OCI-LY3 (cell line): Measurements from ENCODE around the gene SCN9A.
"Not testable (repeated sequence)": the region's sequence is repeated elsewhere in the genome, so short reads cannot be mapped to it uniquely, and the experiment has no call there.

ENCODE experiments used
- H2AFZ ChIP-seq: fragments of 200-600, 300-600 bp; shearing (Covaris generic); 2 replicates; pipeline ENCODE4 v1.6.0; 2014; ENCODE audit warnings: antibody characterized with exemption, low read depth, low read length
- H3K27ac ChIP-seq: fragments of 200-600, 300-600 bp; sonication (generic); 2 replicates; pipeline ENCODE4 v1.5.1; 2014; ENCODE audit warnings: mild to moderate bottlenecking, low read length, moderate library complexity, mixed read lengths
- H3K27me3 ChIP-seq: fragments of 200-600, 300-600 bp; sonication (generic); 2 replicates; pipeline ENCODE4 v1.6.1; 2014; ENCODE audit warnings: low read depth, low read length, mixed read lengths
- H3K36me3 ChIP-seq: fragments of 200-600, 300-600 bp; sonication (generic); replicated peaks from 2 replicates; pipeline ENCODE3; 2014; ENCODE audit warnings: low read depth, low read length, mixed read lengths
- H3K4me1 ChIP-seq: fragments of 300-600, 200-600 bp; sonication (generic); 2 replicates; pipeline ENCODE4 v1.6.1; 2014; ENCODE audit warnings: low read length, mixed read lengths
- H3K4me2 ChIP-seq: fragments of 200-600, 300-600 bp; sonication (generic); 2 replicates; pipeline ENCODE4 v1.6.1; 2014; ENCODE audit warnings: low read length, mixed read lengths
- H3K4me3 ChIP-seq: fragments of 300-600, 200-600 bp; sonication (generic); 2 replicates; pipeline ENCODE4 v1.5.1; 2014; ENCODE audit warnings: antibody characterized with exemption, mild to moderate bottlenecking, low read length, moderate library complexity
- H3K79me2 ChIP-seq: fragments of 300-600, 200-600 bp; shearing (Covaris generic); 2 replicates; pipeline ENCODE4 v1.6.1; 2014; ENCODE audit warnings: mild to moderate bottlenecking, low read length, mixed read lengths
- H3K9ac ChIP-seq: fragments of 300-600, 200-600 bp; shearing (Covaris generic); 2 replicates; pipeline ENCODE4 v1.6.0; 2014; ENCODE audit warnings: mild to moderate bottlenecking, low read length, moderate library complexity
- H3K9me3 ChIP-seq: fragments of 200-600, 300-600 bp; shearing (Covaris generic); 2 replicates; pipeline ENCODE4 v1.6.1; 2014; ENCODE audit warnings: low read length, mixed read lengths; ENCODE audit not compliant: insufficient read depth
- H4K20me1 ChIP-seq: fragments of 200-600, 300-600 bp; sonication (generic); 2 replicates; pipeline ENCODE4 v1.6.1; 2016; ENCODE audit warnings: low read length, mixed read lengths; ENCODE audit not compliant: insufficient read depth
- CTCF ChIP-seq: fragments of 200-600, 300-600 bp; sonication (generic); IDR thresholded peaks from 2 replicates; pipeline ENCODE4 v1.5.1; 2014; ENCODE audit warnings: antibody characterized with exemption, low read length, low read depth
- EZH2phosphoT487 ChIP-seq: fragments of 200-600 bp; shearing (Covaris generic); IDR thresholded peaks from 2 replicates; pipeline ENCODE4 v1.6.1; 2018; ENCODE audit warnings: antibody characterized with exemption, mixed run types, low read depth

SCN9A gene

GRCh38 chr2:166417669-166418068 is 41.9 kb upstream of the SCN9A start:
- TF ChIP-seq CTCF (peak; percentile 57), EZH2phosphoT487 (no peak)
- Histone ChIP-seq H3K27me3 (no peaks in the 10 kb centered on the region), H3K9me3 (no peaks in the 10 kb centered on the region), H3K27ac (no peak overlapping the region), H3K4me3 (no peak overlapping the region), H3K4me1 (peaks cover 16% of the 10 kb centered on the region), H3K79me2 (no peaks in the 10 kb centered on the region), H3K4me2 (peak overlapping the region; percentile 51; the same call in 1 of the 2 replicates), H3K36me3 (no peaks in the 10 kb centered on the region), H4K20me1 (no peaks in the 10 kb centered on the region), H2AFZ (no peak overlapping the region), H3K9ac (no peak overlapping the region)

DNA sequence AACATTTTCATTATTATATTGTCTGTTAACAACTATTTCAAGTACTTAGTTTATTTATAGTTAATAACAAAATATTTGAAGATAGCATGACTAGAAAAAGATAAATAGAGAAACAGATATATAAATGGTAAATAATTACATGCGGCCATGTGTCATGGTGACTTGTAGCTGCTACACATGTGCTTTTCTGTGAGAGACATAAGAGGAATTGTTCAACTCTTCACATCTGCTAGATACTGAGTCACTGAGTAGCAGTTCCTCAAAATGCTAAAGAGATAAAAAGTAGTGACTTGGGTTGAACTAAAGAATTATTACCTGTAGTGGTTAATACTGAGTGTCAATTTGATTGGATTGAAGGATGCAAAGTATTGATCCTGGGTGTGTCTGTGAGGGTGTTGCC is 37.5 kb upstream of the SCN9A start:
- Histone ChIP-seq H3K9ac (no peak overlapping the region), H3K79me2 (no peaks in the 10 kb centered on the region), H3K9me3 (no peaks in the 10 kb centered on the region), H3K4me1 (peaks cover 15% of the 10 kb centered on the region), H2AFZ (no peak overlapping the region), H3K27ac (0 out of 2 replicates have a peak overlapping the region, but pooled peaks have one; percentile 9), H4K20me1 (no peaks in the 10 kb centered on the region), H3K36me3 (no peaks in the 10 kb centered on the region), H3K27me3 (no peaks in the 10 kb centered on the region), H3K4me2 (peak overlapping the region; percentile 22; the same call in 1 of the 2 replicates), H3K4me3 (no peak overlapping the region)
- TF ChIP-seq CTCF (no peak), EZH2phosphoT487 (no peak)

DNA sequence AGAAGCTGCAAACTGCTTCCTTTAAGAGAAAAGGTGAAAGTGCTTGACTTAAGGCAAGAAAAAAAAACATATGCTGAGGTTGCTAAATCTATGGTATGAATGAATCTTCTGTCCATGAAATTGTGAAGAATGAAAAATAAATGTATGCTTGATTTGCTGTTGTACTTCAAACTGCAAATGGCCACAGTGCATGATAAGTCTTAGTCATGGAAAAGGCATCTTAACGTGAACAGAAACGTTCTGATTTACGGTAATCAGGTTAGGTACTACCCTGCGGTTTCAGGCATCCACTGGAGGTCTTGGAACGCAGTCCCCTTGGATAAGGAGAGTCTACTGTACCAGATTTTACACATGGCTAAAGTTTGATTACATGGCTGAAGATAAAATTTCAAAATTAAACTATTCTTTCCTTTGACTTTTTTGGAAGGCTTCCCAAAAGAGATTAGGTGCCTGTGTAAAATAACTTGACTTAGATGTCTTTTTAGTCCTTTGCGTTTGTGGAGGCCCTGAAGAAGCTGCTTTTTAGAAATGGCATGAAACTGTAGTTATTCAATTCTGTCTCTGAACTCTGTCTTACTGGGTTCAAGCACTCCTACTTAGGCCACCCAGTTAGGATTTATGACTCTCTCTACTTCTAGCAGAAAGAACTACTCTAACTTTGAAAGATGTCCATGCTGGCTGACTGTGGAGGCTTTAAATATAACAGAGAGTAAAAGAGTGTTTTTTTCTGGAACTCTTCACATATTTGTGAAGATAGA is 35.9 kb upstream of the SCN9A start:
- no peaks in the 10 kb centered on the region for H3K9me3 ChIP-seq
- no peaks in the 10 kb centered on the region for H3K36me3 ChIP-seq
- no peak overlapping the region for H3K4me3 ChIP-seq
- no peak overlapping the region for H2AFZ ChIP-seq
- H3K9ac ChIP-seq = no peak overlapping the region
- no peaks in the 10 kb centered on the region for H3K27me3 ChIP-seq
- no peaks in the 10 kb centered on the region for H3K79me2 ChIP-seq
- TF ChIP-seq EZH2phosphoT487 (no peak), CTCF (no peak)
- H3K4me2 ChIP-seq = no peak overlapping the region
- H4K20me1 ChIP-seq = no peaks in the 10 kb centered on the region
- peaks cover 24% of the 10 kb centered on the region for H3K4me1 ChIP-seq
- no peak overlapping the region for H3K27ac ChIP-seq

- Histone ChIP-seq H4K20me1 (no peaks in the 10 kb centered on the region), H3K4me1 (peaks cover 23% of the 10 kb centered on the region), H3K27ac (no peak overlapping the region), H3K9ac (no peak overlapping the region), H3K36me3 (no peaks in the 10 kb centered on the region), H2AFZ (no peak overlapping the region), H3K4me2 (no peak overlapping the region), H3K79me2 (no peaks in the 10 kb centered on the region), H3K4me3 (no peak overlapping the region), H3K27me3 (no peaks in the 10 kb centered on the region), H3K9me3 (no peaks in the 10 kb centered on the region)
- no peak for TF ChIP-seq EZH2phosphoT487
- no peak for TF ChIP-seq CTCF
Observed at GRCh38 chr2:166410828-166411472, 35.2 kb upstream of the SCN9A start.

DNA sequence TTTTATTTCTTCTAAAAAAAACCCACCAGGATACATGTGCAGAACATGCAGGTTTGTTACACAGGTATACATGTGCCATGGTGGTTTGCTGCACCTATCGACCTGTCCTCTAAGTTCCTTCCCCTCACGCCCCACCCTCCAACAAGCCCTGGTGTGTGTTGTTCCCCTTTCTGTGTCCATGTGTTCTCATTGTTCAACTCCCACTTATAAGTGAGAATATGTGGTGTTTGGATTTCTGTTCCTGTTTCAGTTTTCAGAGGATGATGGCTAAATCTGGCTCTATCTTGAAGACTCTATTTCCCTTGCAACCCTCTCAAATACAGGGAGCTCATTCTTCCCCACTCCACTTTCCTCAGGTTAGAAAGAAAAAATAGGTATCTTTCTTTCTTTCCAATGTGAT is 32.0 kb upstream of the SCN9A start:
- H3K27ac ChIP-seq, H3K9ac ChIP-seq, H3K9me3 ChIP-seq, H3K79me2 ChIP-seq, H2AFZ ChIP-seq, H4K20me1 ChIP-seq, H3K4me2 ChIP-seq, H3K27me3 ChIP-seq, H3K36me3 ChIP-seq, H3K4me3 ChIP-seq: not testable (repeated sequence)
- H3K4me1 ChIP-seq = peaks cover 11% of the 10 kb centered on the region
